Thoracic aorta (tissue), 2 donors: ENCODE measurements around the gene PODXL2. TPM values are rescaled to one million over a fixed set of nuclear protein-coding genes. Genes with fewer than 3 reads are reported as not detected.

Source experiments
- ATAC-seq: fragments of 150-250 bp; one replicate; pipeline ENCODE4 v1.8.0; 2017; ENCODE audit warnings: low read depth; ENCODE audit not compliant: insufficient number of reproducible peaks, low FRiP score
- DNase-seq: peaks from one replicate; pipeline ENCODE4 v3.0.0-alpha.2; 2020; ENCODE audit warnings: low spot score
- H3K27ac ChIP-seq, 2 donors: fragments of 200-600 bp; sonication (generic); 1 replicate in 1 of 2; 2 replicates in 1 of 2; pipeline ENCODE4 v1.5.1; 2016; ENCODE audit warnings: mild to moderate bottlenecking in 2 of 2, moderate library complexity in 2 of 2
- H3K27me3 ChIP-seq: fragments of 200-600 bp; sonication (generic); replicated peaks from 2 replicates; pipeline ENCODE4 v1.6.0; 2016; ENCODE audit warnings: mild to moderate bottlenecking; ENCODE audit not compliant: insufficient read depth
- H3K36me3 ChIP-seq: fragments of 200-600 bp; sonication (generic); one replicate; pipeline ENCODE4 v1.5.1; 2016
- H3K4me1 ChIP-seq, 2 donors: fragments of 200-600 bp; sonication (generic); 1 replicate in 1 of 2; 2 replicates in 1 of 2; pipeline versions ENCODE4 v1.5.1 to v1.6.0; 2016; ENCODE audit warnings: low read depth in 2 of 2, mild to moderate bottlenecking in 1 of 2; ENCODE audit not compliant: control insufficient read depth in 1 of 2
- H3K4me3 ChIP-seq: fragments of 200-600 bp; sonication (generic); 2 replicates; pipeline ENCODE4 v1.5.1; 2016; ENCODE audit warnings: mild to moderate bottlenecking
- H3K9me3 ChIP-seq: fragments of 200-600 bp; sonication (generic); 2 replicates; pipeline ENCODE4 v1.5.1; 2016
- total RNA-seq, 2 donors: library from RNA; depleted of rRNA; stranded (reverse); fragments of >200 nt; gene quantifications; one replicate each; pipeline versions ENCODE4 v1.1.0 to v1.2.3, GENCODE V29; 2016
- TF ChIP-seq, protein P1 (sequence below): fragments of 200-600 bp; sonication (generic); IDR thresholded peaks from one replicate; pipeline ENCODE4 v1.5.1; 2019; ENCODE audit warnings: antibody characterized with exemption

PODXL2 gene
- total RNA-seq, 2 donors from 2014 or later, result 2.8 to 7.8 TPM

- no peak for DNase-seq
- TF ChIP-seq, protein P1, sequence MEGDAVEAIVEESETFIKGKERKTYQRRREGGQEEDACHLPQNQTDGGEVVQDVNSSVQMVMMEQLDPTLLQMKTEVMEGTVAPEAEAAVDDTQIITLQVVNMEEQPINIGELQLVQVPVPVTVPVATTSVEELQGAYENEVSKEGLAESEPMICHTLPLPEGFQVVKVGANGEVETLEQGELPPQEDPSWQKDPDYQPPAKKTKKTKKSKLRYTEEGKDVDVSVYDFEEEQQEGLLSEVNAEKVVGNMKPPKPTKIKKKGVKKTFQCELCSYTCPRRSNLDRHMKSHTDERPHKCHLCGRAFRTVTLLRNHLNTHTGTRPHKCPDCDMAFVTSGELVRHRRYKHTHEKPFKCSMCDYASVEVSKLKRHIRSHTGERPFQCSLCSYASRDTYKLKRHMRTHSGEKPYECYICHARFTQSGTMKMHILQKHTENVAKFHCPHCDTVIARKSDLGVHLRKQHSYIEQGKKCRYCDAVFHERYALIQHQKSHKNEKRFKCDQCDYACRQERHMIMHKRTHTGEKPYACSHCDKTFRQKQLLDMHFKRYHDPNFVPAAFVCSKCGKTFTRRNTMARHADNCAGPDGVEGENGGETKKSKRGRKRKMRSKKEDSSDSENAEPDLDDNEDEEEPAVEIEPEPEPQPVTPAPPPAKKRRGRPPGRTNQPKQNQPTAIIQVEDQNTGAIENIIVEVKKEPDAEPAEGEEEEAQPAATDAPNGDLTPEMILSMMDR, result no peak
- no peak overlapping the region for H3K4me3 ChIP-seq
- no peaks in the 10 kb centered on the region for H3K9me3 ChIP-seq
- H3K36me3 ChIP-seq, result peaks cover 30% of the 10 kb centered on the region
- ATAC-seq, result no peak
- no peaks in the 10 kb centered on the region for H3K27me3 ChIP-seq
- no peak overlapping the region for H3K27ac ChIP-seq
- peaks cover 16 to 38% of the 10 kb centered on the region in 2 donors for H3K4me1 ChIP-seq
These were observed 45.8 kb downstream of the PODXL2 start for GRCh38 chr3:127674790-127675189.

GRCh38 chr3:127675651-127676391, 46.8 kb downstream of the PODXL2 start:
- TF ChIP-seq, protein P1, result no peak
- ATAC-seq (no peak), DNase-seq (no peak)
- H3K9me3 ChIP-seq, result no peaks in the 10 kb centered on the region
- no peaks in the 10 kb centered on the region for H3K27me3 ChIP-seq
- peaks cover 39% of the 10 kb centered on the region for H3K36me3 ChIP-seq
- no peak overlapping the region for H3K4me3 ChIP-seq
- H3K27ac ChIP-seq, result no peak overlapping the region
- peaks cover 16 to 38% of the 10 kb centered on the region in 2 donors for H3K4me1 ChIP-seq

DNA sequence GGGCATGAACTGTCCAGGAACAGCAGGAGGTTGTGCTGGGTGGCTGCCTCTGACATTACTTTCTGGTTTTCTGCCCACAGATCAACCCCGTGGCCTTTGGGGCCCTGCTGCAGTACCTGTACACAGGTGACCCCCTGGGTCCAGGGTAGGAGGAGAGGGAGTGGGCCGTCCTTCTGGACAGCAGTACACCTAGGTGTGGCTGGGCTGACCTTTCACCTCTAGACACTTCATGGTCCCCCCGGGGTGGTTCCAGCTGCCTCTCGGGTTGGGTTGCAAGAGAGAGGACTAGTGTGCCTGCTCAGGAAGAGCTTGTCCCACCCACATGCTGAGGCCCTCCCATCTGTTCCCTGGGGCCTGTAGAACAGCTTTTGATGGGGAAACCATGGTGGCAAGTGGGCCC, 47.5 kb downstream of the PODXL2 start:
- peaks cover 14 to 35% of the 10 kb centered on the region in 2 donors for H3K4me1 ChIP-seq
- peaks cover 39% of the 10 kb centered on the region for H3K36me3 ChIP-seq
- ATAC-seq (no peak), DNase-seq (no peak)
- no peaks in the 10 kb centered on the region for H3K9me3 ChIP-seq
- no peaks in the 10 kb centered on the region for H3K27me3 ChIP-seq
- no peak overlapping the region for H3K4me3 ChIP-seq
- H3K27ac ChIP-seq, result no peak overlapping the region
- TF ChIP-seq, protein P1, result no peak

DNA sequence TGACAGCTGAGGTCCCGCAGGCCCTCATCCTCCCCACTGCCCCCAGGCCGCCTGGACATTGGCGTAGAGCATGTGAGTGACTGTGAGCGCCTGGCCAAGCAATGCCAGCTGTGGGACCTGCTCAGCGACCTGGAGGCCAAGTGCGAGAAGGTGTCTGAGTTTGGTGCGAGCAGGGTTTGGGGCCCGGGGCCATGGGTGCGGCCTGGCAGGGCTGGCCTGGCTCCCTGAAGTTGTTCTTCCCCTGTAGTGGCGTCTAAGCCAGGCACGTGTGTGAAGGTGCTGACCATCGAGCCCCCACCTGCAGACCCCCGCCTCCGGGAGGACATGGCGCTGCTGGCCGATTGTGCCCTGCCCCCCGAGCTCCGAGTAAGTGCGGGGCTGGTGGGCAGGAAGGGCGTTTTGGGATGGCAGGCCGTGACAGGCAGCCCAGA, 48.0 kb downstream of the PODXL2 start:
- H3K4me1 ChIP-seq, result peaks cover 10 to 30% of the 10 kb centered on the region in 2 donors
- no peaks in the 10 kb centered on the region for H3K9me3 ChIP-seq
- no peaks in the 10 kb centered on the region for H3K27me3 ChIP-seq
- no peak overlapping the region for H3K4me3 ChIP-seq
- H3K36me3 ChIP-seq, result peaks cover 39% of the 10 kb centered on the region
- TF ChIP-seq, protein P1, result no peak
- ATAC-seq (no peak), DNase-seq (no peak)
- H3K27ac ChIP-seq, result no peak overlapping the region

GRCh38 chr3:127677541-127678314, 48.7 kb downstream of the PODXL2 start:
- ATAC-seq (no peak), DNase-seq (no peak)
- H3K27ac ChIP-seq, result no peak overlapping the region
- H3K4me1 ChIP-seq, result peaks cover 10 to 26% of the 10 kb centered on the region in 2 donors
- no peak overlapping the region for H3K4me3 ChIP-seq
- H3K27me3 ChIP-seq, result no peaks in the 10 kb centered on the region
- no peaks in the 10 kb centered on the region for H3K9me3 ChIP-seq
- H3K36me3 ChIP-seq, result peaks cover 39% of the 10 kb centered on the region
- TF ChIP-seq, protein P1, result no peak
